Body of pancreas (tissue), 4 donors: ENCODE results near the gene KIDINS220. TPM values are rescaled to one million over a fixed set of nuclear protein-coding genes. Genes with fewer than 3 reads are reported as not detected.

Source experiments
- ATAC-seq: fragments of 150-250 bp; one replicate; pipeline ENCODE4 v1.9.1; 2016
- DNase-seq, 4 donors: peaks; one replicate each; pipeline ENCODE4 v3.0.0-alpha.2; 2019
- H3K27ac ChIP-seq, 4 donors: fragments of 200-600 bp; sonication (generic); 1 replicate in 3 of 4; 2 replicates in 1 of 4; pipeline versions ENCODE4 v1.5.1 to v1.6.1; 2016 to 2019; ENCODE audit warnings: mild to moderate bottlenecking in 1 of 4, mixed read lengths in 1 of 4, moderate library complexity in 1 of 4
- H3K27me3 ChIP-seq, 2 donors: fragments of 200-600 bp; sonication (generic); one replicate each; pipeline ENCODE4 v1.6.0; 2016; ENCODE audit warnings: mild to moderate bottlenecking in 1 of 2
- H3K36me3 ChIP-seq, 2 donors: fragments of 200-600 bp; sonication (generic); replicated peaks in 1 of 2; 2 replicates each; pipeline ENCODE4 v1.5.1; 2016; ENCODE audit warnings: low read depth in 2 of 2; ENCODE audit not compliant: insufficient read depth in 1 of 2
- H3K4me1 ChIP-seq: fragments of 200-600 bp; sonication (generic); one replicate; pipeline ENCODE4 v1.6.0; 2016
- H3K4me3 ChIP-seq, 2 donors: fragments of 200-600 bp; sonication (generic); 1 replicate in 1 of 2; 2 replicates in 1 of 2; pipeline ENCODE4 v1.5.1; 2016 to 2019
- H3K9me3 ChIP-seq, 3 donors: fragments of 200-600 bp; sonication (generic); 1 replicate in 2 of 3; 2 replicates in 1 of 3; pipeline ENCODE4 v1.5.1; 2016
- CTCF ChIP-seq, 7 experiments: fragments of 450-650 bp in 4 of 7; fragments of 200-600 bp in 3 of 7; sonication (generic) in 3 of 7; IDR thresholded peaks; one replicate each; pipeline ENCODE4 v1.5.1; 2016 to 2019; ENCODE audit warnings: antibody characterized with exemption in 7 of 7
- POLR2A ChIP-seq, 3 donors: fragments of 450-650 bp; IDR thresholded peaks; one replicate each; pipeline ENCODE4 v1.6.1; 2016; ENCODE audit warnings: antibody characterized with exemption in 3 of 3, mild to moderate bottlenecking in 2 of 3
- WGBS, 2 donors: methylation state at CpG; one replicate each; pipeline ENCODE4 v1.1.5; 2017; 5-methylcytosine and 5-hydroxymethylcytosine counted together
- intact Hi-C: fragments of 100-400 bp; cut with DNase I; formaldehyde crosslinking; loops from one replicate; pipeline ENCODE4 v1.15.1; 2023
- total RNA-seq, 2 donors: library from RNA; depleted of rRNA; stranded (reverse); fragments of >200 nt; gene quantifications; one replicate each; pipeline ENCODE4 v1.1.0, GENCODE V29; 2016

Gene KIDINS220
- total RNA-seq, 2 donors from 2014 or later: 43.6 to 45.2 TPM

GRCh38 chr2:8861797-8862196 is 24.4 kb upstream of the KIDINS220 start:
- 23 to 75% methylated on average over 1 of the region's 1 CpG for WGBS, 2 donors
- no peak overlapping the region for H3K27ac ChIP-seq
- H3K4me3 ChIP-seq: no peak overlapping the region
- no peaks in the 10 kb centered on the region for H3K36me3 ChIP-seq
- no peaks in the 10 kb centered on the region for H3K9me3 ChIP-seq
- H3K4me1 ChIP-seq: no peaks in the 10 kb centered on the region
- intact Hi-C loops: no loop called here
- TF ChIP-seq CTCF (IDR thresholded peaks at IDR 0.05): no peak
- no peak for TF ChIP-seq POLR2A (IDR thresholded peaks at IDR 0.05)
- DNase-seq: no peak
- ATAC-seq: no peak
- H3K27me3 ChIP-seq: no peaks in the 10 kb centered on the region

GRCh38 chr2:8860239-8860638 is 22.8 kb upstream of the KIDINS220 start:
- no peak for ATAC-seq
- 49 to 55% methylated on average over 2 of the region's 2 CpGs for WGBS, 2 donors
- intact Hi-C loops: no loop called here

GRCh38 chr2:8858910-8859309 is 21.5 kb upstream of the KIDINS220 start:
- Histone ChIP-seq H3K9me3 (no peaks in the 10 kb centered on the region), H3K4me3 (no peak overlapping the region), H3K36me3 (no peaks in the 10 kb centered on the region), H3K27me3 (no peaks in the 10 kb centered on the region), H3K4me1 (no peaks in the 10 kb centered on the region), H3K27ac (no peak overlapping the region)
- no peak for ATAC-seq
- WGBS, 2 donors: 29 to 30% methylated on average over 1 of the region's 1 CpG
- no peak for DNase-seq
- intact Hi-C loops: no loop called here
- no peak for TF ChIP-seq CTCF (IDR thresholded peaks at IDR 0.05)
- TF ChIP-seq POLR2A (IDR thresholded peaks at IDR 0.05): no peak

More at GRCh38 chr2:8860239-8860638, 22.8 kb upstream of the KIDINS220 start:
- H3K4me1 ChIP-seq: no peaks in the 10 kb centered on the region
- no peak overlapping the region for H3K4me3 ChIP-seq
- DNase-seq: no peak
- no peaks in the 10 kb centered on the region for H3K36me3 ChIP-seq
- TF ChIP-seq POLR2A (IDR thresholded peaks at IDR 0.05) (no peak), CTCF (IDR thresholded peaks at IDR 0.05) (no peak)
- H3K27me3 ChIP-seq: no peaks in the 10 kb centered on the region
- H3K27ac ChIP-seq: no peak overlapping the region
- H3K9me3 ChIP-seq: no peaks in the 10 kb centered on the region

- intact Hi-C loops: no loop called here
- no peaks in the 10 kb centered on the region for H3K36me3 ChIP-seq
These were observed 20.9 kb upstream of the KIDINS220 start for GRCh38 chr2:8858264-8858663.

More at GRCh38 chr2:8858264-8858663, 20.9 kb upstream of the KIDINS220 start:
- no peaks in the 10 kb centered on the region for H3K27me3 ChIP-seq
- no peak overlapping the region for H3K27ac ChIP-seq
- 92 to 95% methylated on average over 7 of the region's 7 CpGs for WGBS, 2 donors
- no peak for TF ChIP-seq POLR2A (IDR thresholded peaks at IDR 0.05)
- no peak for TF ChIP-seq CTCF (IDR thresholded peaks at IDR 0.05)
- DNase-seq: no peak
- no peak for ATAC-seq
- H3K4me1 ChIP-seq: no peaks in the 10 kb centered on the region
- H3K9me3 ChIP-seq: no peaks in the 10 kb centered on the region
- no peak overlapping the region for H3K4me3 ChIP-seq
